ENCODE results near the gene BRF1. TPM values are rescaled to one million over a fixed set of nuclear protein-coding genes. Genes with fewer than 3 reads are reported as not detected.

BRF1 gene
- total and polyA plus RNA-seq, 2 of the 8 experiments (the other 6 are each of a cell fraction or from before 2014, with no cell fraction given): 7.7 to 18.3 TPM

- 92% methylated on average over 8 of the region's 8 CpGs; no CpG with 5 or more reads in 1 of the 2 experiments for WGBS, 2 experiments (ENCODE audit: extremely low coverage in 1 of 2, insufficient coverage in 1 of 2, insufficient read length in 1 of 2, insufficient replicate concordance in 2 of 2, low coverage in 1 of 2, low lambda C conversion rate in 2 of 2, missing lambda C conversion rate in 1 of 2)
- no peak overlapping the region for H2AFZ ChIP-seq (ENCODE audit: low read length)
- H3K36me3 ChIP-seq (ENCODE audit: control insufficient read depth in 2 of 4, insufficient read depth in 4 of 4, low read length in 3 of 4): no peaks in the 10 kb centered on the region
- no peak for TF ChIP-seq MAX (IDR thresholded peaks at IDR 0.05)
- no peak for TF ChIP-seq EZH2 (IDR thresholded peaks at IDR 0.05; ENCODE audit: low read depth, low read length, severe bottlenecking)
- no peak for TF ChIP-seq CTBP2 (IDR thresholded peaks at IDR 0.05; ENCODE audit: borderline replicate concordance, insufficient read depth, insufficient read length, low read length)
- TF ChIP-seq JUND (IDR thresholded peaks at IDR 0.05; ENCODE audit: low read length): no peak
- no peak for TF ChIP-seq SAP30 (IDR thresholded peaks at IDR 0.05; ENCODE audit: insufficient read depth, insufficient replicate concordance, low read length)
- TF ChIP-seq KDM5A (IDR thresholded peaks at IDR 0.05; ENCODE audit: low read length): no peak
- H4K20me1 ChIP-seq (replicated peaks in 1 of 2; ENCODE audit: control insufficient read depth in 1 of 2, insufficient read depth in 2 of 2, low read length in 2 of 2): peaks cover 9 to 11% of the 10 kb centered on the region in 2 experiments
- no peak overlapping the region for H3K4me2 ChIP-seq (ENCODE audit: insufficient read depth in 1 of 2, low read depth in 2 of 2, low read length in 2 of 2)
- H4K5ac ChIP-seq (ENCODE audit: insufficient read length, low read depth, low read length): no peak overlapping the region
- no peaks in the 10 kb centered on the region for H3K27me3 ChIP-seq (replicated peaks in 1 of 4; ENCODE audit: control insufficient read depth in 3 of 4, extremely low read depth in 1 of 4, insufficient read depth in 3 of 4, low read length in 3 of 4)
- no peak overlapping the region for H2AK5ac ChIP-seq (ENCODE audit: low read depth, low read length)
- no peak overlapping the region for H2BK15ac ChIP-seq (ENCODE audit: low read length)
- H2BK20ac ChIP-seq (ENCODE audit: low read length): no peak overlapping the region
- H4K91ac ChIP-seq (replicated peaks; ENCODE audit: insufficient read length, low read length): no peak overlapping the region
- H3K4ac ChIP-seq (replicated peaks; ENCODE audit: insufficient read length, low read depth, low read length): no peak overlapping the region
- no peak overlapping the region for H3K14ac ChIP-seq (ENCODE audit: insufficient read length)
- no peak for DNase-seq (ENCODE audit: low read depth in 1 of 2, low spot score in 2 of 2)
- no peak overlapping the region for H2BK12ac ChIP-seq (ENCODE audit: low read depth, low read length)
- no peak overlapping the region for H4K8ac ChIP-seq (ENCODE audit: extremely low read depth, insufficient read depth, low read length)
- H3K23me2 ChIP-seq (ENCODE audit: low read depth, low read length): no peaks in the 10 kb centered on the region
- H2BK120ac ChIP-seq (replicated peaks; ENCODE audit: low read depth, low read length): no peak overlapping the region
- H3K23ac ChIP-seq (ENCODE audit: insufficient read length): no peak overlapping the region
- H3K18ac ChIP-seq (ENCODE audit: extremely low read depth, low read length): no peak overlapping the region
- H3K79me1 ChIP-seq (ENCODE audit: low read depth, low read length): 0 out of 2 replicates have a peak, but pooled peaks cover 8% of the 10 kb centered on the region
- peaks cover 0 to 6% (median 3%) of the 10 kb centered on the region in 4 experiments; a peak in 4 of 7 replicates for H3K4me1 ChIP-seq (replicated peaks in 1 of 4; ENCODE audit: control insufficient read depth in 3 of 4, insufficient read depth in 4 of 4, low read length in 3 of 4)
- no peak overlapping the region for H3K27ac ChIP-seq (ENCODE audit: low read depth, low read length)
- FAIRE-seq: no peak
- H3K4me3 ChIP-seq (ENCODE audit: extremely low read depth in 1 of 4, insufficient read depth in 2 of 4, low read depth in 3 of 4, low read length in 4 of 4): no peak overlapping the region
- H3K9me3 ChIP-seq (ENCODE audit: insufficient read depth in 2 of 2, low read depth in 1 of 2, low read length in 1 of 2): no peaks in the 10 kb centered on the region
- ChIA-PET CTCF (ENCODE audit: partially characterized antibody) (no interaction called here), POLR2A (ENCODE audit: partially characterized antibody) (no interaction called here)
- no peak overlapping the region for H3K56ac ChIP-seq (replicated peaks; ENCODE audit: insufficient read length, low read depth, low read length)
- H3K79me2 ChIP-seq (ENCODE audit: control insufficient read depth in 1 of 2, insufficient read depth in 2 of 2, low read length in 2 of 2): peaks cover 0 to 2% of the 10 kb centered on the region in 2 experiments; a peak in 1 of 4 replicates
- H3K9ac ChIP-seq (replicated peaks in 1 of 4; ENCODE audit: extremely low read depth in 1 of 4, low read depth in 3 of 4, low read length in 3 of 4): no peak overlapping the region; a peak in 1 of 7 replicates
- no peak overlapping the region for H2BK5ac ChIP-seq (ENCODE audit: low read depth, low read length)
These were observed 15.6 kb downstream of the BRF1 start for GRCh38 chr14:105285174-105285573.
